H9 (cell line): ENCODE measurements around the gene SEC24C. TPM values are rescaled to one million over a fixed set of nuclear protein-coding genes. Genes with fewer than 3 reads are reported as not detected.

ENCODE experiments used
- DNase-seq: peaks from one replicate; pipeline ENCODE4 v3.0.0-alpha.2; 2017
- H2AFZ ChIP-seq: one replicate; pipeline ENCODE4 v1.6.1; 2013; ENCODE audit warnings: mild to moderate bottlenecking, low read length, control low read depth, moderate library complexity
- H2AK5ac ChIP-seq: 2 replicates; pipeline ENCODE4 v1.6.1; 2013; ENCODE audit warnings: low read length, control low read depth, mixed read lengths; ENCODE audit not compliant: insufficient read length
- H2BK120ac ChIP-seq: one replicate; pipeline ENCODE4 v1.6.1; 2013; ENCODE audit warnings: low read depth, mild to moderate bottlenecking, low read length, control low read depth, inconsistent platforms; ENCODE audit not compliant: poor library complexity, severe bottlenecking
- H2BK12ac ChIP-seq: 2 replicates; pipeline ENCODE4 v1.6.1; 2013; ENCODE audit warnings: low read length, control low read depth, mixed read lengths, low read depth; ENCODE audit not compliant: insufficient read length
- H2BK15ac ChIP-seq: 2 replicates; pipeline ENCODE4 v1.6.1; 2013; ENCODE audit warnings: low read depth, low read length, control low read depth
- H2BK20ac ChIP-seq: one replicate; pipeline ENCODE4 v1.6.1; 2013; ENCODE audit warnings: low read depth, mild to moderate bottlenecking, low read length, control low read depth, inconsistent platforms; ENCODE audit not compliant: poor library complexity, severe bottlenecking
- H2BK5ac ChIP-seq: 2 replicates; pipeline ENCODE4 v1.6.1; 2013; ENCODE audit warnings: low read length, control low read depth, mixed read lengths; ENCODE audit not compliant: insufficient read length
- H3K14ac ChIP-seq: 2 replicates; pipeline ENCODE4 v1.6.1; 2013; ENCODE audit warnings: low read length, control low read depth; ENCODE audit not compliant: insufficient read depth
- H3K18ac ChIP-seq: 2 replicates; pipeline ENCODE4 v1.6.1; 2013; ENCODE audit warnings: low read depth, mild to moderate bottlenecking, mixed read lengths, low read length, control low read depth; ENCODE audit not compliant: insufficient read length
- H3K23ac ChIP-seq: 2 replicates; pipeline ENCODE4 v1.6.1; 2013; ENCODE audit warnings: low read length, control low read depth, mixed read lengths, low read depth; ENCODE audit not compliant: insufficient read length
- H3K23me2 ChIP-seq: 2 replicates; pipeline ENCODE4 v1.6.1; 2013; ENCODE audit warnings: low read depth, mild to moderate bottlenecking, mixed read lengths, low read length, control low read depth; ENCODE audit not compliant: insufficient read length, poor library complexity, severe bottlenecking
- H3K27ac ChIP-seq: 2 replicates; pipeline ENCODE4 v1.5.1; 2013; ENCODE audit warnings: low read length, control low read depth, mixed read lengths, low read depth; ENCODE audit not compliant: insufficient read length
- H3K27me3 ChIP-seq: 2 replicates; pipeline ENCODE4 v1.6.1; 2013; ENCODE audit warnings: low read length, control low read depth, inconsistent platforms; ENCODE audit not compliant: insufficient read depth
- H3K4ac ChIP-seq: 2 replicates; pipeline ENCODE4 v1.6.1; 2013; ENCODE audit warnings: low read depth, mild to moderate bottlenecking, control low read depth, inconsistent platforms, low read length, moderate library complexity
- H3K4me1 ChIP-seq: 2 replicates; pipeline ENCODE4 v1.6.1; 2013; ENCODE audit warnings: low read length, control low read depth, inconsistent platforms; ENCODE audit not compliant: insufficient read depth
- H3K4me2 ChIP-seq: 2 replicates; pipeline ENCODE4 v1.6.1; 2013; ENCODE audit warnings: low read length, control low read depth, mixed read lengths; ENCODE audit not compliant: insufficient read length, insufficient read depth
- H3K56ac ChIP-seq: 2 replicates; pipeline ENCODE4 v1.6.1; 2013; ENCODE audit warnings: low read depth, mild to moderate bottlenecking, mixed read lengths, low read length, control low read depth; ENCODE audit not compliant: insufficient read length
- H3K79me1 ChIP-seq: 2 replicates; pipeline ENCODE4 v1.6.1; 2013; ENCODE audit warnings: low read depth, mild to moderate bottlenecking, moderate library complexity, low read length, control low read depth, inconsistent platforms; ENCODE audit not compliant: insufficient read depth, poor library complexity, severe bottlenecking
- H3K79me2 ChIP-seq: 2 replicates; pipeline ENCODE4 v1.6.1; 2013; ENCODE audit warnings: low read length, control low read depth, inconsistent platforms; ENCODE audit not compliant: insufficient read depth
- H3K9ac ChIP-seq: 2 replicates; pipeline ENCODE4 v1.6.1; 2013; ENCODE audit warnings: low read length, control low read depth, mixed read lengths; ENCODE audit not compliant: insufficient read length; ENCODE audit errors: extremely low read depth
- H3K9me3 ChIP-seq: one replicate; pipeline ENCODE4 v1.6.1; 2013; ENCODE audit warnings: low read depth, low read length, inconsistent platforms; ENCODE audit not compliant: control insufficient read depth
- H3T11ph ChIP-seq: one replicate; pipeline ENCODE4 v1.6.1; 2013; ENCODE audit warnings: mild to moderate bottlenecking, low read length, control low read depth, inconsistent platforms
- H4K20me1 ChIP-seq: one replicate; pipeline ENCODE4 v1.6.1; 2013; ENCODE audit not compliant: control insufficient read depth, insufficient read length, insufficient read depth
- H4K5ac ChIP-seq: 2 replicates; pipeline ENCODE4 v1.6.1; 2013; ENCODE audit warnings: low read depth, mild to moderate bottlenecking, mixed read lengths, low read length, control low read depth; ENCODE audit not compliant: insufficient read length
- H4K8ac ChIP-seq: replicated peaks from 2 replicates; pipeline ENCODE4 v1.6.1; 2013; ENCODE audit warnings: low read length, control low read depth, mixed read lengths, low read depth; ENCODE audit not compliant: insufficient read length
- H4K91ac ChIP-seq: 2 replicates; pipeline ENCODE4 v1.6.1; 2013; ENCODE audit warnings: low read depth, mild to moderate bottlenecking, moderate library complexity, mixed read lengths, low read length, control low read depth; ENCODE audit not compliant: insufficient read length
- H3K27ac Mint-ChIP-seq, 3 experiments: 2 replicates in 2 of 3; 3 replicates in 1 of 3; pipeline ENCODE4 v1.8.0; 2020 to 2021; ENCODE audit warnings: mixed read lengths in 3 of 3, mild to moderate bottlenecking in 1 of 3, moderate library complexity in 1 of 3
- H3K27me3 Mint-ChIP-seq: 2 replicates; pipeline ENCODE4 v1.8.0; 2021; ENCODE audit warnings: low read depth, mild to moderate bottlenecking, moderate library complexity, mixed read lengths
- H3K36me3 Mint-ChIP-seq, 3 experiments: 2 replicates in 2 of 3; 3 replicates in 1 of 3; pipeline ENCODE4 v1.8.0; 2020 to 2021; ENCODE audit warnings: low read depth in 3 of 3, mixed read lengths in 3 of 3; ENCODE audit not compliant: insufficient read depth in 1 of 3
- H3K4me1 Mint-ChIP-seq, 2 experiments: 2 replicates each; pipeline ENCODE4 v1.8.0; 2020; ENCODE audit warnings: mixed read lengths in 2 of 2
- H3K4me3 Mint-ChIP-seq, 2 experiments: 2 replicates in 1 of 2; 3 replicates in 1 of 2; pipeline ENCODE4 v1.8.0; 2020 to 2021; ENCODE audit warnings: mild to moderate bottlenecking in 2 of 2, mixed read lengths in 2 of 2, moderate library complexity in 1 of 2
- H3K9me3 Mint-ChIP-seq, 2 experiments: 2 replicates in 1 of 2; 3 replicates in 1 of 2; pipeline ENCODE4 v1.8.0; 2020; ENCODE audit warnings: mild to moderate bottlenecking in 2 of 2, mixed read lengths in 2 of 2, moderate library complexity in 1 of 2
- WGBS: extraction: QIAGEN DNeasy Blood & Tissue Kit; methylation state at CpG from one replicate; pipeline ENCODE4 v1.1.7; 2013; ENCODE audit warnings: missing lambda C conversion rate, low lambda C conversion rate, mixed read lengths; ENCODE audit not compliant: insufficient read length; ENCODE audit errors: extremely low coverage; 5-methylcytosine and 5-hydroxymethylcytosine counted together
- total RNA-seq: library from RNA; stranded (reverse); gene quantifications from 2 replicates; pipeline ENCODE4 v1.2.1, GENCODE V29; 2021
- TF ChIP-seq, protein P1 (sequence below): fragments of 200-600 bp; sonication (generic); conservative IDR thresholded peaks from 3 replicates; pipeline ENCODE4 v1.8.0; 2021; ENCODE audit warnings: antibody characterized with exemption, mild to moderate bottlenecking

The SEC24C gene
- total RNA-seq, 1 experiment from 2014 or later, result 62.4 TPM

DNA sequence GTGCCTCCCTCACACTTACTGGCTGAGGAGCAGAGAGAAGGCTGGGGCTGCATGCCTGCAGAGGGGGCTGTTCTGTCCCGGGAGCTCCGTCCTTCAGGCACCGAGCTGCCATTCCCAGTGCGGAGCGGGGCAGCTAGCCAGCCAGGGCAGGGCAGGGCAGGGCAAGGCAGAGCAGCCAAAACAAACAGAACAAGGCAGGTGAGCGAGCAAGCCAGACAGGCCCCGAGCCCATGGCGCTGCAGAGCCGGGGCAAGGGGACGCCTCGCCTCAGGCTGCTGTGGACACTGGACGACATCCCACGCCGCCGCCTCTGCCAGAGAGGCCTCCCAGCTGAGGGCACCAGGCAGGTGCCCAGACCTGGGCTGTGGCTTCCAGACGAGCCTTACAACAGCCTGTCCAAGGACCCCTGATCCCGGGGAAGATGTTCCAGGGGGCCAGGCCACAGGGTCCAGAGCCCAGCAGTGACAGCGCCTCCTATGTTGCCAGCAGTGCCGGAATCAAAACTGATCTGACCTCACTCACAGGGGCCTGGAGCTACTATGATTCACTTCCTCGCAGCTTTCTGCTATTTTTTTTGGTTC lies 75.4 kb downstream of the SEC24C start:
- Mint-ChIP-seq H3K36me3 (peaks cover 16 to 59% (median 30%) of the 10 kb centered on the region in 3 experiments; a peak in 6 of 7 replicates), H3K4me1 (0 out of 4 replicates have a peak, but pooled peaks cover 0 to 3% of the 10 kb centered on the region in 2 experiments), H3K27ac (peak overlapping the region in 1 of 3 experiments; percentile 80; a peak in 2 of 7 replicates), H3K9me3 (no peaks in the 10 kb centered on the region; a peak in 1 of 5 replicates), H3K27me3 (no peaks in the 10 kb centered on the region), H3K4me3 (peak overlapping the region in 1 of 2 experiments; percentile 59; a peak in 1 of 5 replicates)
- TF ChIP-seq, protein P1, sequence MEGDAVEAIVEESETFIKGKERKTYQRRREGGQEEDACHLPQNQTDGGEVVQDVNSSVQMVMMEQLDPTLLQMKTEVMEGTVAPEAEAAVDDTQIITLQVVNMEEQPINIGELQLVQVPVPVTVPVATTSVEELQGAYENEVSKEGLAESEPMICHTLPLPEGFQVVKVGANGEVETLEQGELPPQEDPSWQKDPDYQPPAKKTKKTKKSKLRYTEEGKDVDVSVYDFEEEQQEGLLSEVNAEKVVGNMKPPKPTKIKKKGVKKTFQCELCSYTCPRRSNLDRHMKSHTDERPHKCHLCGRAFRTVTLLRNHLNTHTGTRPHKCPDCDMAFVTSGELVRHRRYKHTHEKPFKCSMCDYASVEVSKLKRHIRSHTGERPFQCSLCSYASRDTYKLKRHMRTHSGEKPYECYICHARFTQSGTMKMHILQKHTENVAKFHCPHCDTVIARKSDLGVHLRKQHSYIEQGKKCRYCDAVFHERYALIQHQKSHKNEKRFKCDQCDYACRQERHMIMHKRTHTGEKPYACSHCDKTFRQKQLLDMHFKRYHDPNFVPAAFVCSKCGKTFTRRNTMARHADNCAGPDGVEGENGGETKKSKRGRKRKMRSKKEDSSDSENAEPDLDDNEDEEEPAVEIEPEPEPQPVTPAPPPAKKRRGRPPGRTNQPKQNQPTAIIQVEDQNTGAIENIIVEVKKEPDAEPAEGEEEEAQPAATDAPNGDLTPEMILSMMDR, result peak; percentile 38; the same call in 2 of the 3 replicates
- Histone ChIP-seq H2AK5ac (no peak overlapping the region), H4K20me1 (no peaks in the 10 kb centered on the region), H3K4me1 (no peaks in the 10 kb centered on the region), H3K27me3 (no peaks in the 10 kb centered on the region), H2BK120ac (no peak overlapping the region), H4K8ac (no peak overlapping the region), H2BK15ac (no peak overlapping the region), H3K9me3 (no peaks in the 10 kb centered on the region), H3K23me2 (no peaks in the 10 kb centered on the region), H3K79me1 (no peaks in the 10 kb centered on the region), H3K4me2 (no peak overlapping the region), H3K4ac (no peak overlapping the region), H3T11ph (no peak overlapping the region), H3K9ac (no peak overlapping the region), H2AFZ (no peak overlapping the region), H4K5ac (no peak overlapping the region), H4K91ac (no peak overlapping the region), H3K79me2 (no peaks in the 10 kb centered on the region), H3K23ac (no peak overlapping the region), H3K56ac (no peak overlapping the region), H2BK5ac (no peak overlapping the region), H2BK20ac (no peak overlapping the region), H2BK12ac (no peak overlapping the region), H3K14ac (no peak overlapping the region; the same call in 1 of the 2 replicates), H3K27ac (no peak overlapping the region), H3K18ac (no peak overlapping the region)
- DNase-seq, result peak; percentile 63
- no CpG with 5 or more reads among the region's 20 CpGs for WGBS

Other genes with a start within 250 kb of the SEC24C start
- gene PPP3CB, start 248.3 kb upstream of the SEC24C start, total RNA-seq, result 37.2 and 37.3 TPM in 2 replicates
- 35.7 and 37.9 TPM in 2 replicates for gene USP54, start 153.0 kb upstream of the SEC24C start, total RNA-seq
- gene MYOZ1, start 102.9 kb upstream of the SEC24C start, total RNA-seq, result 1.5 and 2.4 TPM in 2 replicates
- gene SYNPO2L, start 88.3 kb upstream of the SEC24C start, total RNA-seq, result 0.11 TPM in 1 of 2 replicates, not detected in the other
- gene AGAP5, start 46.3 kb upstream of the SEC24C start, total RNA-seq, result 5.2 and 5.5 TPM in 2 replicates
- gene CHCHD1, start 37.7 kb downstream of the SEC24C start, total RNA-seq, result 41.1 and 45.9 TPM in 2 replicates
- gene ZSWIM8, start 41.2 kb downstream of the SEC24C start, total RNA-seq, result 41.0 and 44.3 TPM in 2 replicates
- gene NDST2, start 67.2 kb downstream of the SEC24C start, total RNA-seq, result 22.0 and 22.9 TPM in 2 replicates
- gene CAMK2G, start 130.2 kb downstream of the SEC24C start, total RNA-seq, result 30.4 and 31.8 TPM in 2 replicates
- gene PLAU, start 166.8 kb downstream of the SEC24C start, total RNA-seq, result 15.0 and 16.2 TPM in 2 replicates